Measurements from ENCODE around the gene ASCC3.

GRCh38 chr6:100856146-100856545 lies 25.0 kb downstream of the ASCC3 start:
- TF ChIP-seq, protein P1, sequence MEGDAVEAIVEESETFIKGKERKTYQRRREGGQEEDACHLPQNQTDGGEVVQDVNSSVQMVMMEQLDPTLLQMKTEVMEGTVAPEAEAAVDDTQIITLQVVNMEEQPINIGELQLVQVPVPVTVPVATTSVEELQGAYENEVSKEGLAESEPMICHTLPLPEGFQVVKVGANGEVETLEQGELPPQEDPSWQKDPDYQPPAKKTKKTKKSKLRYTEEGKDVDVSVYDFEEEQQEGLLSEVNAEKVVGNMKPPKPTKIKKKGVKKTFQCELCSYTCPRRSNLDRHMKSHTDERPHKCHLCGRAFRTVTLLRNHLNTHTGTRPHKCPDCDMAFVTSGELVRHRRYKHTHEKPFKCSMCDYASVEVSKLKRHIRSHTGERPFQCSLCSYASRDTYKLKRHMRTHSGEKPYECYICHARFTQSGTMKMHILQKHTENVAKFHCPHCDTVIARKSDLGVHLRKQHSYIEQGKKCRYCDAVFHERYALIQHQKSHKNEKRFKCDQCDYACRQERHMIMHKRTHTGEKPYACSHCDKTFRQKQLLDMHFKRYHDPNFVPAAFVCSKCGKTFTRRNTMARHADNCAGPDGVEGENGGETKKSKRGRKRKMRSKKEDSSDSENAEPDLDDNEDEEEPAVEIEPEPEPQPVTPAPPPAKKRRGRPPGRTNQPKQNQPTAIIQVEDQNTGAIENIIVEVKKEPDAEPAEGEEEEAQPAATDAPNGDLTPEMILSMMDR (conservative IDR thresholded peaks at IDR 0.05; ENCODE audit: low read length), result no peak
- no peak for TF ChIP-seq EZH2phosphoT487 (IDR thresholded peaks at IDR 0.05; ENCODE audit: borderline replicate concordance, low read depth, low read length)

Data from OCI-LY7 (cell line).